Hepatic stellate cell (primary cell): Measurements from ENCODE around the gene NFIC.
A peak's percentile ranks its signal among the peaks of the same experiment; 100 is the strongest.
"Not testable (repeated sequence)": the region's sequence is repeated elsewhere in the genome, so short reads cannot be mapped to it uniquely, and the experiment has no call there.

Source experiments
- DNase-seq: peaks from one replicate; pipeline ENCODE4 v3.0.0; 2011; ENCODE audit warnings: low spot score

The NFIC gene

GRCh38 chr19:3451451-3451866 is 85.1 kb downstream of the NFIC start:
- no peak for DNase-seq

GRCh38 chr19:3452171-3452941 is 86.0 kb downstream of the NFIC start:
- DNase-seq, result no peak

GRCh38 chr19:3452942-3453214 is 86.5 kb downstream of the NFIC start:
- DNase-seq, result not testable (repeated sequence)

- DNase-seq, result no peak
Observed at GRCh38 chr19:3453840-3454239, 87.5 kb downstream of the NFIC start.

- DNase-seq, result no peak
Observed at GRCh38 chr19:3454656-3455392, 88.4 kb downstream of the NFIC start.

- no peak for DNase-seq
Observed at GRCh38 chr19:3455393-3455955, 89.1 kb downstream of the NFIC start.

GRCh38 chr19:3455960-3456601 is 89.7 kb downstream of the NFIC start:
- DNase-seq, result no peak

GRCh38 chr19:3456925-3457527 is 90.6 kb downstream of the NFIC start:
- DNase-seq, result no peak

- DNase-seq, result no peak
Observed at GRCh38 chr19:3457528-3458228, 91.3 kb downstream of the NFIC start.

GRCh38 chr19:3458229-3459088 is 92.1 kb downstream of the NFIC start:
- no peak for DNase-seq

GRCh38 chr19:3459089-3459881 is 92.9 kb downstream of the NFIC start:
- DNase-seq, result peak; percentile 96

GRCh38 chr19:3459965-3460582 is 93.7 kb downstream of the NFIC start:
- DNase-seq, result no peak

- no peak for DNase-seq
Observed at GRCh38 chr19:3462991-3463713, 96.8 kb downstream of the NFIC start.

- DNase-seq, result no peak
Observed at GRCh38 chr19:3463714-3464586, 97.6 kb downstream of the NFIC start.

GRCh38 chr19:3464587-3465235 is 98.3 kb downstream of the NFIC start:
- no peak for DNase-seq

- DNase-seq, result no peak
Observed at GRCh38 chr19:3465552-3465951, 99.2 kb downstream of the NFIC start.

GRCh38 chr19:3466635-3467034 is 100.3 kb downstream of the NFIC start:
- DNase-seq, result no peak
